Fibroblast of lung (primary cell): Measurements from ENCODE around the gene RASSF8. TPM values are rescaled to one million over a fixed set of nuclear protein-coding genes. Genes with fewer than 3 reads are reported as not detected.

Experiments used
- DNase-seq, 2 donors: peaks; one replicate each; pipeline versions ENCODE4 v3.0.0 to v3.0.0-alpha.2; 2010; ENCODE audit warnings: low read depth in 2 of 2
- H2AFZ ChIP-seq: 2 replicates; pipeline ENCODE4 v1.5.1; 2012; ENCODE audit warnings: low read length, control low read depth, inconsistent platforms
- H3K27ac ChIP-seq: 2 replicates; pipeline ENCODE4 v1.5.1; 2011; ENCODE audit warnings: low read length, control low read depth; ENCODE audit not compliant: insufficient read depth
- H3K27me3 ChIP-seq: 2 replicates; pipeline ENCODE4 v1.5.1; 2011; ENCODE audit warnings: mild to moderate bottlenecking, low read length; ENCODE audit not compliant: control insufficient read depth, insufficient read depth
- H3K36me3 ChIP-seq: 2 replicates; pipeline ENCODE4 v1.5.1; 2011; ENCODE audit warnings: low read length; ENCODE audit not compliant: control insufficient read depth, insufficient read depth
- H3K4me1 ChIP-seq: 2 replicates; pipeline ENCODE4 v1.5.1; 2011; ENCODE audit warnings: low read length; ENCODE audit not compliant: control insufficient read depth, insufficient read depth; ENCODE audit errors: extremely low read depth
- H3K4me2 ChIP-seq: 2 replicates; pipeline ENCODE4 v1.5.1; 2011; ENCODE audit warnings: low read length, control low read depth; ENCODE audit not compliant: insufficient read depth; ENCODE audit errors: extremely low read depth
- H3K4me3 ChIP-seq, 4 experiments: fragments of 200-600 bp in 1 of 4; sonication (generic) in 1 of 4; replicated peaks in 1 of 4; 2 replicates each; pipeline ENCODE4 v1.5.1; 2011 to 2016; ENCODE audit warnings: low read length in 4 of 4, low read depth in 3 of 4, mild to moderate bottlenecking in 3 of 4, control low read depth in 2 of 4, inconsistent platforms in 1 of 4, mixed read lengths in 1 of 4; ENCODE audit not compliant: insufficient read depth in 1 of 4; ENCODE audit errors: control extremely low read depth in 1 of 4
- H3K79me2 ChIP-seq: 2 replicates; pipeline ENCODE4 v1.5.1; 2012; ENCODE audit warnings: mild to moderate bottlenecking, low read length, inconsistent platforms; ENCODE audit not compliant: control insufficient read depth, insufficient read depth
- H3K9ac ChIP-seq: 2 replicates; pipeline ENCODE4 v1.5.1; 2011; ENCODE audit warnings: mild to moderate bottlenecking, low read length, control low read depth; ENCODE audit not compliant: insufficient read depth
- H3K9me3 ChIP-seq: 2 replicates; pipeline ENCODE4 v1.5.1; 2012; ENCODE audit warnings: low read depth, low read length; ENCODE audit not compliant: control insufficient read depth, insufficient read depth
- H4K20me1 ChIP-seq: 2 replicates; pipeline ENCODE4 v1.5.1; 2011; ENCODE audit warnings: low read length; ENCODE audit not compliant: control insufficient read depth, insufficient read depth; ENCODE audit errors: extremely low read depth
- CTCF ChIP-seq, 2 donors: IDR thresholded peaks in 1 of 2; conservative IDR thresholded peaks in 1 of 2; 1 replicate in 1 of 2; 2 replicates in 1 of 2; pipeline ENCODE4 v1.5.1; 2011 to 2012; ENCODE audit warnings: low read length in 2 of 2, control low read depth in 1 of 2, inconsistent platforms in 1 of 2, low read depth in 1 of 2, mild to moderate bottlenecking in 1 of 2
- EZH2 ChIP-seq: IDR thresholded peaks from 2 replicates; pipeline ENCODE4 v1.5.1; 2012; ENCODE audit warnings: low read length, control low read depth, mild to moderate bottlenecking; ENCODE audit errors: missing control alignments
- polyA plus RNA-seq, 2 donors: library from polyadenylated mRNA; depleted of rRNA in 1 of 2; stranded (reverse) in 1 of 2; unstranded in 1 of 2; fragments of >200 nt; gene quantifications; 2 replicates each; pipeline ENCODE4 v1.2.1, GENCODE V29; 2011 to 2012; ENCODE audit warnings: missing spikeins in 1 of 2
- total RNA-seq: library from RNA; depleted of rRNA; stranded (reverse); fragments of >200 nt; gene quantifications from 2 replicates; pipeline ENCODE4 v1.2.1, GENCODE V29; 2014

Gene RASSF8
- total and polyA plus RNA-seq, 2 donors (not counting 1 experiment from before 2014, with no cell fraction given): 28.8 to 52.8 TPM

DNA sequence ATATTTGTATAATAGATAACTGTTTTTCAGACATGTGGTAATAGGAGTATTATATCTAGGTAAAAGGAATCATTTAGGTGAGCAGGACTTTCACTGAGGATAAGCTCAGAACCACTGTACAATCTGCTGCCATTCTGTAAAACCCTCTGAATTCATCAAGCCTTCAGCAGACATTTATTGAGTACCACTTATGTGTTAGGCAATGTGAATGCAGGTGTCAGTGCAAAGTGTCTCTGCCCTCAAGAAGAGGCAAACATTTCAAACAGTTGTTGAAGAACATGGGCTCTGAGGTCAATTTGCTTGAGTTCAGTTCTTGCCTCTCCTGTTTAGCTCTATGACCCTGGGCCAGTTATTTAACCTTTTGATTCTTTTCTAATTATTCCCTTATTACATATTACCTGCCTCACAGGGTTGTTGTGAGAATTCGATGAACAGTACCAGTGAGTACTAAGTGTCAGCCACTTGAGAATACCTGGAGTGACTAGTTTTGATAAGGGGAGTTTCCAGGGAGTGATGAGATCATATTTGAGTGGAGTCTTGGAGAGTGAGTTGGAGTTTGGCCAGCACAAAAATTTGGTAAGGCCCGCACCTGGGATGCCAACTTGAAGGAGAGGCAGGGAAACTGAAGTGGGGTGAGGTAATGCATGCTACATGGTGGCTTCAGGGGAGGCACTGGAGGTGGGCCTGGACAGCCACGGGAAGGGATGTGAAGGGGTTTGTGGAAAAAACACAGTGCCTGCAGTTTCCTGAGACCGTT, 33.7 kb downstream of the RASSF8 start:
- Histone ChIP-seq H4K20me1 (no peaks in the 10 kb centered on the region), H3K9me3 (no peaks in the 10 kb centered on the region), H3K4me3 (no peak overlapping the region), H3K27me3 (no peaks in the 10 kb centered on the region), H3K36me3 (no peaks in the 10 kb centered on the region), H3K4me1 (peaks cover 8% of the 10 kb centered on the region), H2AFZ (no peak overlapping the region), H3K27ac (no peak overlapping the region), H3K9ac (no peak overlapping the region), H3K4me2 (no peak overlapping the region), H3K79me2 (peaks cover 60% of the 10 kb centered on the region)
- DNase-seq: peak in 1 of 2 donors; percentile 54
- TF ChIP-seq EZH2 (no peak), CTCF (conservative IDR thresholded peaks at IDR 0.05 in 1 of 2, IDR thresholded peaks at IDR 0.05 in 1 of 2; ENCODE audit: low read depth in 1 of 2, low read length in 2 of 2) (no peak)

GRCh38 chr12:25993901-25994651, 35.6 kb downstream of the RASSF8 start:
- Histone ChIP-seq H3K4me1 (peaks cover 8% of the 10 kb centered on the region), H3K36me3 (no peaks in the 10 kb centered on the region), H3K4me2 (peak overlapping the region; percentile 49), H3K27ac (peak overlapping the region; percentile 64), H3K9ac (no peak overlapping the region), H4K20me1 (no peaks in the 10 kb centered on the region), H3K27me3 (no peaks in the 10 kb centered on the region), H3K4me3 (peak overlapping the region in 1 of 4 experiments; percentile 17), H3K9me3 (no peaks in the 10 kb centered on the region), H3K79me2 (peaks cover 55% of the 10 kb centered on the region), H2AFZ (no peak overlapping the region)
- DNase-seq: peak; percentile 97 to 99
- no peak for TF ChIP-seq CTCF (conservative IDR thresholded peaks at IDR 0.05 in 1 of 2, IDR thresholded peaks at IDR 0.05 in 1 of 2; ENCODE audit: low read depth in 1 of 2, low read length in 2 of 2)
- no peak for TF ChIP-seq EZH2

GRCh38 chr12:25994901-25995625, 36.6 kb downstream of the RASSF8 start:
- Histone ChIP-seq H3K9me3 (no peaks in the 10 kb centered on the region), H3K27ac (peak overlapping the region; percentile 64), H4K20me1 (no peaks in the 10 kb centered on the region), H3K9ac (peak overlapping the region; percentile 10), H3K27me3 (no peaks in the 10 kb centered on the region), H3K4me2 (peak overlapping the region; percentile 49), H3K4me3 (no peak overlapping the region), H3K36me3 (no peaks in the 10 kb centered on the region), H2AFZ (no peak overlapping the region), H3K4me1 (peaks cover 8% of the 10 kb centered on the region), H3K79me2 (peaks cover 49% of the 10 kb centered on the region)
- peak in 1 of 2 donors; percentile 38 for DNase-seq
- TF ChIP-seq EZH2 (no peak), CTCF (conservative IDR thresholded peaks at IDR 0.05 in 1 of 2, IDR thresholded peaks at IDR 0.05 in 1 of 2; ENCODE audit: low read depth in 1 of 2, low read length in 2 of 2) (no peak)
